GM19035 (cell line): ENCODE results near the gene PADI6.
"Not testable (repeated sequence)": the region's sequence is repeated elsewhere in the genome, so short reads cannot be mapped to it uniquely, and the experiment has no call there.

Source experiments
- ATAC-seq: cut with Tn5 transposase; IDR thresholded peaks from one replicate; pipeline ENCODE4 v1.9.1; 2021; ENCODE audit not compliant: unreplicated experiment

Gene PADI6

GRCh38 chr1:17404034-17404684, 32.2 kb downstream of the PADI6 start:
- no peak for ATAC-seq

DNA sequence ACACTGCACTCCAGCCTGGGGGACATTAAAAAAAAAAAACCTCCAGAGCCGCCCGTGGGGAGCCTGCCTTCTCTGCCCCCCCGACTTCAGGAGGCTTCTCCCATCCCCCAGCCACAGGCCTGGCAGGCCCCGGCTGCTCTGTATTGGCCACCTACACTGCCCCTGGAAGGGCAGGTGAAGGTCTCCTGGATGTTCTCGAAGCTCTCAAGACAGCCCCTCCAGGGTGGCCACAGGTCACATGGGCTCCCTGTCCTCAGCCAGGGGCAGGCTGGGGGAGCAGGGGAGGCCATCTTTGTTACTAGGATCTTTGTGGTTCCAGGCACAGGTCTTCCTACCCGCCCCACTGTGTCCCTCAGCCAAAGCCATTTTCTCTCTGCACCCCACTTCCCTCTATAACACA, 32.8 kb downstream of the PADI6 start:
- no peak for ATAC-seq

DNA sequence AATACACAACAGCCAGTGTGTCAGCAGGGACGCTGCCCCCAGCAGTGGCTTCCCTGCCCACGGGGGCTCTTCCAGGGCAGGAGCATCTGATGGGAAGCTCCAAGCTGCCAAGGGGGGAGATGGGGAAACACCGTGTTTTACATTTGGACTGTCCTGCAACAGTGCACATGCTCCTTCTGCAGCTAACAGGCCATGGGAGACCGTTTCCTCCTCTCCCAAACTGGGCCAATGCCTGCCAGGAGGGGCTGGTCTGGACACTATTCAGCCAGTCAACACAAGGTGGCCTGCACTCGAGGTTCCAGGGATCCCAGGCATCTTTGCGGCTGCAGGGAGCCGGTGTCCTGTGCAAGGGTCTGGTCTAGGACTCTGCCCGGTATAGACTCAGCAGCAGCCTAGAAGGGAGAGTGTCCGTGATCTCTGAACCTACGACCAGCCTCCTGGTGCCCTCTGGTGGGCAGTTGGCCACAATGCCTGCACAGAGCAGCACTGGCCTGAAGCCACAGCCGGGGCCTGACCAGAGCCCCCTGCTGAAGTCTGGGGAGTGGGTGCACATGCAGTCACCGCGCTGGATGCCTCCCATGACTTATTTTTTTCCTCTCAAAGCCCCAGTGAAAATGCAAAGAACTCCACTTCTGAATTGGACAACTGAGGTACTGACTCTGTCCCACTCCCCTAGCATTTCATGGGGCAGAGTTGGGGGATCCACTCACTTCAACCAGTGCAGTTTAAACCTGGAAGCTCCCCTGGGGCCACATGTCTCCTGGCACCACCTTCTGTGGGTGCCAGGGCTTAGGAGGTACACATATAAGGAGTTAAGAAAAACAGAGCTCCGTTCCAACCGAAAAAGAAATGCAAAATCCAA, 34.1 kb downstream of the PADI6 start:
- no peak for ATAC-seq

DNA sequence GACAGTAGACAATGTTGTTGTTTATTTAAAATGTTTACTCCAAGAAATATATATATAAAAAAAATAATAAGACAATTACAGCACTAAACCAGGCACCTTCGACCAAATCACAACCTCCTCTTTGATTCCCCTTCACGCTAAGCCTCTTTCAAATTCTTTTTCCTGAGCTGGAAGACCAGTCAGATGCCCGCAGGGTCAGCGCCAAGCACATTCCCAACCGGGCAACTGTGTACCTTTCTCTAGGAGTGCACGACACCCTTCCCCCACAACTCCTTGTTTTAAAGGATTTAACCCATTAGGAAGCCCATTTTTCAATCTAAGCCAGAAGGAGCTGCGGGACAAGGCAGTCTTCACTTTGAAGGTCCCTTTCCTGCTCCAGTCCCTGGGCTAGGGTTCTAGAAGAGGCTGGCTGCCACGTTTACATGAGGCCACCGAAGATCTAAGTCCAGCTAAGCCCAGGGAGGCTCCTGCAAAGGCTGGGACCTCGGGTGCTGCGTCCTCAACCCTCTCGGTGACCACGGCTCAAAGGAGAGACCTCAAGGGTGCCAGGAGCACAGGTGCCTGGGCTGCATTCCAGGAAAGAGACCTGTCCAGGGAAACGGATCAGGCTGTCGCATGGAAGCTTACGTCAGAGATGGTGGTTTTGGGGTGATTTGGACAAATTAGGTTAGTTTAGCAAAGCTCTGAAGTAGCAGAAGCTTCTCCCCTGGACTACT, 34.9 kb downstream of the PADI6 start:
- not testable (repeated sequence) for ATAC-seq

DNA sequence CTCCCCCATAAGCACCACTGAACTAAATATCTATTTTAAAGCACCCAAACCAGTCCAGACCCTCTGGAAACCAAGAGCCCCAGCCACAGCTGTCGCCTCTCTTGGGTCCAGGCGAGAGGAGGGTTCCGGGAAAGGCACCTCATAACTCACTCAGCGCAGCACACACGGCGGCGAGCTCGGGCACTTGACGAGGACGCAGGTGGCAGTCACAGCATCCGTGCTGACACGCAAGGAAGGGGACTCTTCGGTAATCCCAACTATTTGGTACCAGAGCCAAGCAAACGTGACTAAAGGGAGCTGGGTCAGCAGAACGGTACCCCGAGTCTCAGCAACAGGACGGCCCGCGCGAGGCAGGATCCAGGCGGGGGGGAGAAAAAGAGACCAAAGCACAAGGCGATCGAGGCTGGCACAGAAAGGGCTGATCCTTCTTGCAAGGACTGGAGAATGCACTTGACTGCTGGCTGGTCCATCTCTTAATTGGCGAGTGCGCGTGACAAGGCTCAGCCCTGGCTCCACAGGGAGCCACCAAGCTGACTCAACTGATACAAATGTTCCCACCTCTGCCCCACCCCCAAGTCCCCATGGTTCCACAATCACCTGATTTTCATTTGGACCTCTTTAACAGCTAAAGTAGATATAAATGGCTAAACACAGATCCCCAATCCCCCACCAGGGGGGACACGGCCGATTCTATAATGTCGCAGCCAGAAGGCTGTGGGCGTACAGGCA, 36.0 kb downstream of the PADI6 start:
- ATAC-seq, result not testable (repeated sequence)

- no peak for ATAC-seq
Observed at GRCh38 chr1:17409391-17409811, 37.4 kb downstream of the PADI6 start.

DNA sequence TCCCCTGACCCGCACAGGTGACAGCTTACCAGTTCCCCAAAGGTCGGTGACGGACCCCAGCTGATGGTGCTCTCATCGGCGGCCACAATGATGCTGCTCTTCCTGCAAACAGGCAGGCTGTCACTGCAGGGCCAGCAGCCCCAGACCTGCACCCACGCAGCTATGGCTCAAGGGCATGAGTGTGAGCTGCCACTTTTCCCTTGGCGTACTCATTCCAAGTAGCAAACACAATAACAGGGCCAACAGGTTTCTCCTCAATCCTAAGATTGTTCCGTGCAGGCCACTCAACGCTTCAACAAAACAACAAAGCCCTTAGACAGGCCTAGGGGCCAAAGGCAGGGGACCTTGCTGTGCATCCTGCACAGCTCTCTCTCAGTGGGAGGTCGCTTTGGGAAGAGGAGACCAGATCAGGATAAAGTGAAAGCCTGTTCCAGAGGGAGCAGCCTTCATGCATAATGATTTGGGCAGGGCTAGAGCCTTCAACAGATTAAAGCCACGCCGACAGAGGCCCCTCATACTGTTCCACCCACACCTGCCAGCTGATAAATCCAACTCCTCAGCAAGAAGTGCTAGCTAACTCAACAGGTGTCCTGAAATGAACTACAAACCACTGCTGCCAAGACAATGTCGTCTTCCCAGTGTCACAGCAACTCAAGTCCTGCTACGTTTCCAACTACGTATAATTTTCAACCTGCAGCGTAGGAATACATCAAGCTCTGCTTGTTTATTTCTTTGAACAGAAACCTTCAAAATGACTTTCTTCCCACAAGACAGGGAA, 40.3 kb downstream of the PADI6 start:
- no peak for ATAC-seq

DNA sequence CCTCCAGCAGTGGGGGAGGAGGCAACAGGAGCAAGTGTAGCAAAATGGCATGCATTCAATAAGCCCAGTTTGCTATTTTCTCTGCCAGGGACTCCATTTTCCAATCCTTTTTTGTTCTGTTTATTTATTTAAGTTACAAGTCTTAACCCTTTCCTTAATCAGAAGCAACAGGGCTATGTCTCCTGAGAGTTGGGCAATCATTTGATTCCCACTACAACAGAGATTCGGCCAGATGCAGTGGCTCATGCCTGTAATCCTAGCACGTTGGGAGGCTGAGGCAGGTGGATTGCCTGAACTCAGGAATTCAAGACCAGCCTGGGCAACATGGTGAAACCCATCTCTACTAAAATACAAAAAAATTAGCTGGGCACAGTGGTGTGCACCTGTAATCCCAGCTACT, 42.0 kb downstream of the PADI6 start:
- no peak for ATAC-seq

DNA sequence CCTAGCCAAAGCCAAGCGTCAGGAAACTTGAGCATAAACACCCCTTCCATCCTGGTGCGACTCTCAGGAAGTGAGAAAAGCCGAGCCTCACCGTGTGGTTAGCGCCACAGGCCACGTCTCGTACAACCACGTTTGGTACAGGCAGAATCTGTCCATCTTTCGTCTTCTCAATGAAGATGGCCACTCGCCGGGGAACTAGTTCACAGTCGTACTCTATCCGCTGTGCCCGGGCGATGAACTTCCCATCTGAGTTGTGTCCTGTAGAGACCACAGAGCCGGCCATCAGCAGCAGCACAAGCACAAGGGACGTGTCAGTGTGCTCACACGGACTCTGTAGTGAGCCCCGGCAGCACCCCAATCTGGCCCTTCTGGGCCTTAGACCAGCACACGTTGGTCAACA, 44.4 kb downstream of the PADI6 start:
- ATAC-seq, result no peak

- no peak for ATAC-seq
Observed at GRCh38 chr1:17419626-17420328, 47.8 kb downstream of the PADI6 start.

GRCh38 chr1:17420391-17420918, 48.5 kb downstream of the PADI6 start:
- no peak for ATAC-seq

- no peak for ATAC-seq
Observed at GRCh38 chr1:17422461-17422860, 50.5 kb downstream of the PADI6 start.

GRCh38 chr1:17423781-17424245, 51.8 kb downstream of the PADI6 start:
- no peak for ATAC-seq

GRCh38 chr1:17425806-17426600, 54.0 kb downstream of the PADI6 start:
- ATAC-seq, result no peak

DNA sequence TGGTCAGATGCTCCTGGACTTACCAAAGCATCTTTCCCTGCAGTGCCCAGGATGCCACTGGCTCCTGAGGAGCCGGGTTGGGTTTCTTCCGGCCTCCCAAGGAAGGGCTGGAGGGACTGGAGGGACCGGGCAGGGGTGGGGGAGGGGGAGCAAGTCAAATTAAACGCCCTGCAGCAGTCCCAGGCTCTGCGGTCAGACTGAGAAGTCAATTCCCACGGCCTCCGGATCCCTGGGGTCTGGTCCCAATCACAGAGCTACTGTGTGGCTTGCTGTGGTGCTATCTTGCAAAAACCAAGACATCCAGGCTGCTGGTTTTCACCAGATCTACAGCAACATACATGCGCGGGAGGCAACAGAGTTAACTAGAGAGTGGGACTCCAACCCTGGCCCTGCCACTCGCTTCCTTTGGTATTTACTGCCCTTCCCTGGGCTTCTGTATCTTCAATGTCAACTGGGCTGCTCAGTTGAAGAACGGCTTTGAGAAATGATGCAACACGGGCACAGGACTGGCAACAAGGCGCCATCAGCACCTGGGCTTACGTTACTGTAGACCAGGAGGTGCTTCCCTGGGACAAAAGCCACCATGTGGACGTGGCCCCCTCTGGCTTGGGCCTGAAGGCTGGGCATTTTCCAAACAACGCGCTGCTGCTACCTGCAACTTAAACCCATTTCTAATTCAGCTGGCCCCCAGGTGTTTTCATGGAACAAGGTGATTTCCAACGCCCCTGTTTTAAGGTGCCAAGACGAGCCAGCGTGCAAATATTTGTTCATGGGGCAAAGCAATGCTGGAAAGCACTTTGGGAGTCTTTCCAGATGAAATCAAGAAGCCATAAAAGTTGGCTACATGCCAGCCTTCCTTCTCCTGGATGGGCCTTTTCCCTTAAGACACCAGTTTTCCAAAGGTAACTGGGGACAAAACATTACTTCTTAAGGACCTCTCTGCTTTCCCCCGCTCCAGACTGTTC, 56.0 kb downstream of the PADI6 start:
- ATAC-seq, result no peak

DNA sequence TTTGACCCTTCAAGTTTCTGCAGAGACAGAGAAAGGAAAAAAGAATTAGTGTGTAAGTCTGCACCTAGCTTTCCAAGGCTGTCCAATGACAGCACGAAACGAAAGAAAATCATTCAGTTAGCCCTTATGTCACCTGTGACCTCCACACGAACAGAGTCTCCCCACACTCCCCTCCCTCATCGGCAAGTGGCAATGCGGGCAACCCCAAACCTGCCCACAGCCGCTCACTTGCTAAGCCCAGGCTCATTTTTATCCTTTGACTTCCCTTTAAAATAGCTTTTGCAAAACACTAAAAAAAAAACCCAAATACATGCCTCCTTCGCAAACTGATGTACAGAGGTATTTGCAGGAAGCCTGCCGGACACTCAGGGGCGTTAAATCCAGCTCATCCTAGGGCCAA, 57.2 kb downstream of the PADI6 start:
- no peak for ATAC-seq

DNA sequence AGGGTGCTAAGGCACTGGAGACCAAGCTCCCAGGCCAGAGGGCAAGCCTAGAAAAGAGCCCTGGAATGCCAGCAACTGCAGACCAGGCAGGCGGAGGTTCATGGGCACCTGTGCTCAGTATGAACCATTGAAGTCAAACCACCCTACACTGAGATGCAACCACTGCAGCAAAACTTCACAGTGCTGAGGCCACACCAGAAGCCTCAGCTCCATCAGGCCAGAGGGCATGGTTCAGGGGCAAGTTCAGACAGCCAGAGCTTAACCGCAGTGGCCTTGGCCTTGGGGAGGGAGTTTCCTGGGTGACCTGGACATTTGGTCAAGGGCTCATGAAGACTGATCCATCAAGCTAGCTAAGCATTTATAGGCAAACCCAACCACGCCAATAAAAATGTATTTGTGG, 60.4 kb downstream of the PADI6 start:
- ATAC-seq, result no peak
